GM12874 (cell line): ENCODE results near the gene GAB2.

Experiments used
- CTCF ChIP-seq: IDR thresholded peaks from 2 replicates; pipeline ENCODE4 v1.5.1; 2011; ENCODE audit warnings: low read depth, mild to moderate bottlenecking, control low read depth, low read length, moderate library complexity; ENCODE audit not compliant: insufficient read depth

Gene GAB2

GRCh38 chr11:78241475-78241874 lies 176.1 kb downstream of the GAB2 start:
- TF ChIP-seq CTCF, result no peak

- no peak for TF ChIP-seq CTCF
These were observed 177.8 kb downstream of the GAB2 start for GRCh38 chr11:78239781-78240180.

GRCh38 chr11:78237293-78238046 lies 180.2 kb downstream of the GAB2 start:
- TF ChIP-seq CTCF, result no peak

- no peak for TF ChIP-seq CTCF
These were observed 183.6 kb downstream of the GAB2 start for GRCh38 chr11:78234006-78234405.

- TF ChIP-seq CTCF, result no peak
These were observed 185.6 kb downstream of the GAB2 start for GRCh38 chr11:78231962-78232501.

GRCh38 chr11:78230161-78230877 lies 187.3 kb downstream of the GAB2 start:
- no peak for TF ChIP-seq CTCF

GRCh38 chr11:78229106-78229505 lies 188.5 kb downstream of the GAB2 start:
- no peak for TF ChIP-seq CTCF
